HepG2 (cell line): ENCODE measurements around the gene MYOZ1. TPM values are rescaled to one million over a fixed set of nuclear protein-coding genes. Genes with fewer than 3 reads are reported as not detected.

ENCODE experiments used
- EED ChIP-seq: sonication (generic); formaldehyde crosslinking; IDR thresholded peaks from 2 replicates; pipeline ENCODE4 v1.5.0; 2020; ENCODE audit warnings: mild to moderate bottlenecking, missing genetic modification reagents
- EHMT2 ChIP-seq: fragments of 200-600 bp; sonication (generic); IDR thresholded peaks from 2 replicates; pipeline ENCODE4 v1.7.0; 2017; ENCODE audit warnings: antibody characterized with exemption, low read depth, low read length, borderline replicate concordance
- FUBP1 ChIP-seq: sonication (generic); formaldehyde crosslinking; IDR thresholded peaks from 2 replicates; pipeline ENCODE4 v1.5.1; 2020; ENCODE audit warnings: missing genetic modification reagents, mild to moderate bottlenecking, borderline replicate concordance
- ISX ChIP-seq: sonication (generic); formaldehyde crosslinking; conservative IDR thresholded peaks from 2 replicates; pipeline ENCODE4 v1.5.0; 2020; ENCODE audit warnings: missing genetic modification reagents
- NKX3-1 ChIP-seq: sonication (generic); formaldehyde crosslinking; IDR thresholded peaks from 2 replicates; pipeline ENCODE4 v1.5.0; 2020; ENCODE audit warnings: missing genetic modification reagents
- NPAS2 ChIP-seq: sonication (generic); formaldehyde crosslinking; IDR thresholded peaks from 2 replicates; pipeline ENCODE4 v1.8.0; 2022; ENCODE audit warnings: mild to moderate bottlenecking, missing genetic modification reagents, borderline replicate concordance
- PHF20 ChIP-seq: sonication (generic); formaldehyde crosslinking; IDR thresholded peaks from 2 replicates; pipeline ENCODE4 v1.5.0; 2020; ENCODE audit warnings: mild to moderate bottlenecking, missing genetic modification reagents
- SMARCC2 ChIP-seq: fragments of 450-650 bp; IDR thresholded peaks from 2 replicates; pipeline ENCODE4 v1.6.1; 2017; ENCODE audit warnings: antibody characterized with exemption, mild to moderate bottlenecking
- ZBTB43 ChIP-seq: sonication (generic); formaldehyde crosslinking; conservative IDR thresholded peaks from 2 replicates; pipeline ENCODE4 v1.4.0; 2020; ENCODE audit warnings: missing genetic modification reagents
- ZFP36L2 ChIP-seq: sonication (generic); formaldehyde crosslinking; IDR thresholded peaks from 2 replicates; pipeline ENCODE4 v1.4.0; 2020; ENCODE audit warnings: missing genetic modification reagents
- ZFP91 ChIP-seq: sonication (generic); formaldehyde crosslinking; IDR thresholded peaks from 2 replicates; pipeline ENCODE4 v1.9.0; 2022; ENCODE audit warnings: missing genetic modification reagents, mild to moderate bottlenecking, borderline replicate concordance
- ZNF703 ChIP-seq: sonication (generic); formaldehyde crosslinking; IDR thresholded peaks from 2 replicates; pipeline ENCODE4 v1.5.1; 2020; ENCODE audit warnings: missing genetic modification reagents, mild to moderate bottlenecking, moderate library complexity, borderline replicate concordance
- ZNF768 ChIP-seq: sonication (generic); formaldehyde crosslinking; IDR thresholded peaks from 2 replicates; pipeline ENCODE4 v1.4.0; 2020; ENCODE audit warnings: missing genetic modification reagents
- polyA plus RNA-seq, 8 experiments: library from polyadenylated mRNA; depleted of rRNA in 3 of 8; stranded (reverse) in 7 of 8; unstranded in 1 of 8; fragments of >200 nt; fragmentation: Illumina TruSeq in 4 of 8; extraction: Trizol in 4 of 8; gene quantifications; 2 replicates each; pipeline versions ENCODE4 v1.2.1 to v1.2.3, GENCODE V29; 2011 to 2016; ENCODE audit warnings: low read depth in 4 of 8, missing spikeins in 1 of 8, mixed read lengths in 1 of 8; ENCODE audit not compliant: insufficient read depth in 1 of 8
- total RNA-seq, 5 experiments: library from RNA; depleted of rRNA; stranded (reverse); fragments of >200 nt; fragmentation: Illumina TruSeq; extraction: Trizol; gene quantifications; 2 replicates each; pipeline ENCODE4 v1.2.3, GENCODE V29; 2016; ENCODE audit warnings: low read depth in 1 of 5
- TF ChIP-seq, protein P1 (sequence below): sonication (generic); formaldehyde crosslinking; IDR thresholded peaks from 2 replicates; pipeline ENCODE4 v1.5.1; 2020; ENCODE audit warnings: mild to moderate bottlenecking, missing genetic modification reagents, borderline replicate concordance

Gene MYOZ1
- total and polyA plus RNA-seq, 2 of the 13 experiments (the other 11 are each of a cell fraction or from before 2014, with no cell fraction given), result not detected

DNA sequence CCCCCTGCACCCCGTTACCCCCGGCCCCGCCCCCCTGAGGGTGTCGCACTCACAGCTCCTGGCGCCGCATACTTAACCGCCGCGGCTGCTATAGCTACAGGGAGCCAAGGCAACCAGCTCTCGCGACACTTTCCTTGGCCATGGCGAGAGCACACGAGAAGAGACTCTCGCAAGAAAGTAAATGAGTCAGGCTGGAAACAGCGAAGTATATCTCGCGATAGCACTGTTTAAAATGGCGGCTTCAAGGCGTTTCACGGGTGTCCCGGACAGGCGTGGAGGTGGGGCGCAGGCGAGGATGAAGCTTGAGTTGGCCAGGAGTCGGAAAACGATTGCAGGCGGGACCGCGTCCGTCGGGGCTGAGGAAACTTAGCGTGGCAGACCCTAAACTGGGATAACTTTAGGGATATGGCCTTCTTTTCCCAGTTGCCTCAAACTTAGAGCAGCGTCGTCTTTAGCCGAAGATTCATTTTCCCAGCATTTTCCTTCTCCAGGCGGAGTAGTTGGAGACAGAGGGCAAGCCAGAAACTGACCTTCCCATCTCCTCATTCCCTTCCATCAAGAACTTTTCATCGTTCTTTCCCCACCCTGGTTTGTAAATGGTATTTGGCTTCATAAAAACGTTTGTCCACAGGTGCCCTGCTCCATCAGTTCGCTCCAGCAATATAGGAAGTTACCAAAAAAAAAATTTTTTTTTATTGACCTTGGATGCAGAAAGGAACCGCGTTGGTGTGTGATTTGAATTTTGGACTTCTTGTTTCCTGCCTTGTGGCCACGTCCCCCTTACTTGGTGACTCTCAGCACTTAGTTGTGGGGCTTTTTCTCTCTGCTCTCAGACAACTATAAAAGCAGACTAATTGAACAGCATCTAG lies 15.2 kb downstream of the MYOZ1 start (continued):
- TF ChIP-seq, protein P1, sequence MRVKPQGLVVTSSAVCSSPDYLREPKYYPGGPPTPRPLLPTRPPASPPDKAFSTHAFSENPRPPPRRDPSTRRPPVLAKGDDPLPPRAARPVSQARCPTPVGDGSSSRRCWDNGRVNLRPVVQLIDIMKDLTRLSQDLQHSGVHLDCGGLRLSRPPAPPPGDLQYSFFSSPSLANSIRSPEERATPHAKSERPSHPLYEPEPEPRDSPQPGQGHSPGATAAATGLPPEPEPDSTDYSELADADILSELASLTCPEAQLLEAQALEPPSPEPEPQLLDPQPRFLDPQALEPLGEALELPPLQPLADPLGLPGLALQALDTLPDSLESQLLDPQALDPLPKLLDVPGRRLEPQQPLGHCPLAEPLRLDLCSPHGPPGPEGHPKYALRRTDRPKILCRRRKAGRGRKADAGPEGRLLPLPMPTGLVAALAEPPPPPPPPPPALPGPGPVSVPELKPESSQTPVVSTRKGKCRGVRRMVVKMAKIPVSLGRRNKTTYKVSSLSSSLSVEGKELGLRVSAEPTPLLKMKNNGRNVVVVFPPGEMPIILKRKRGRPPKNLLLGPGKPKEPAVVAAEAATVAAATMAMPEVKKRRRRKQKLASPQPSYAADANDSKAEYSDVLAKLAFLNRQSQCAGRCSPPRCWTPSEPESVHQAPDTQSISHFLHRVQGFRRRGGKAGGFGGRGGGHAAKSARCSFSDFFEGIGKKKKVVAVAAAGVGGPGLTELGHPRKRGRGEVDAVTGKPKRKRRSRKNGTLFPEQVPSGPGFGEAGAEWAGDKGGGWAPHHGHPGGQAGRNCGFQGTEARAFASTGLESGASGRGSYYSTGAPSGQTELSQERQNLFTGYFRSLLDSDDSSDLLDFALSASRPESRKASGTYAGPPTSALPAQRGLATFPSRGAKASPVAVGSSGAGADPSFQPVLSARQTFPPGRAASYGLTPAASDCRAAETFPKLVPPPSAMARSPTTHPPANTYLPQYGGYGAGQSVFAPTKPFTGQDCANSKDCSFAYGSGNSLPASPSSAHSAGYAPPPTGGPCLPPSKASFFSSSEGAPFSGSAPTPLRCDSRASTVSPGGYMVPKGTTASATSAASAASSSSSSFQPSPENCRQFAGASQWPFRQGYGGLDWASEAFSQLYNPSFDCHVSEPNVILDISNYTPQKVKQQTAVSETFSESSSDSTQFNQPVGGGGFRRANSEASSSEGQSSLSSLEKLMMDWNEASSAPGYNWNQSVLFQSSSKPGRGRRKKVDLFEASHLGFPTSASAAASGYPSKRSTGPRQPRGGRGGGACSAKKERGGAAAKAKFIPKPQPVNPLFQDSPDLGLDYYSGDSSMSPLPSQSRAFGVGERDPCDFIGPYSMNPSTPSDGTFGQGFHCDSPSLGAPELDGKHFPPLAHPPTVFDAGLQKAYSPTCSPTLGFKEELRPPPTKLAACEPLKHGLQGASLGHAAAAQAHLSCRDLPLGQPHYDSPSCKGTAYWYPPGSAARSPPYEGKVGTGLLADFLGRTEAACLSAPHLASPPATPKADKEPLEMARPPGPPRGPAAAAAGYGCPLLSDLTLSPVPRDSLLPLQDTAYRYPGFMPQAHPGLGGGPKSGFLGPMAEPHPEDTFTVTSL (CRISPR knock-in tag), result no peak
- TF ChIP-seq ZFP36L2 (CRISPR knock-in tag) (no peak), ZNF703 (no peak), PHF20 (CRISPR knock-in tag) (peak; percentile 78), EHMT2 (peak; percentile 58; the same call in 1 of the 2 replicates), ZBTB43 (no peak), ZFP91 (CRISPR knock-in tag) (peak; percentile 55; the same call in 1 of the 2 replicates), NPAS2 (CRISPR knock-in tag) (no peak), ZNF768 (no peak), NKX3-1 (CRISPR knock-in tag) (no peak), ISX (CRISPR knock-in tag) (no peak), EED (no peak), SMARCC2 (no peak), FUBP1 (CRISPR knock-in tag) (no peak)
